ENCODE measurements around the gene TOGARAM1. TPM values are rescaled to one million over a fixed set of nuclear protein-coding genes. Genes with fewer than 3 reads are reported as not detected.
A peak's percentile ranks its signal among the peaks of the same experiment; 100 is the strongest.

The TOGARAM1 gene
- polyA plus RNA-seq, 1 of the 3 experiments (the other 2 are of a cell fraction) = 2.1 TPM

GRCh38 chr14:45112896-45113781 is 151.1 kb downstream of the TOGARAM1 start:
- H3K4me3 ChIP-seq (ENCODE audit: low read depth in 2 of 2, low read length in 1 of 2) = no peak overlapping the region
- POLR2A ChIA-PET = no interaction called here
- H3K9me3 ChIP-seq = no peaks in the 10 kb centered on the region
- 78% methylated on average over 6 of the region's 6 CpGs for WGBS (ENCODE audit: low lambda C conversion rate)
- no peaks in the 10 kb centered on the region for H3F3A ChIP-seq (replicated peaks; ENCODE audit: insufficient read depth)
- H4K20me1 ChIP-seq (ENCODE audit: insufficient read depth) = no peaks in the 10 kb centered on the region
- no peak for TF ChIP-seq POLR2AphosphoS5 (IDR thresholded peaks at IDR 0.05; ENCODE audit: low read depth, low read length)
- TF ChIP-seq NFIC (IDR thresholded peaks at IDR 0.05; ENCODE audit: borderline replicate concordance) = 0 out of 2 replicates have a peak, but pooled peaks have one; percentile 12
- H3K9me2 ChIP-seq = no peaks in the 10 kb centered on the region
- H3K4me2 ChIP-seq = no peak overlapping the region
- no peak for DNase-seq
- peaks cover 0 to 5% of the 10 kb centered on the region in 2 experiments; a peak in 1 of 4 replicates for H3K4me1 ChIP-seq (ENCODE audit: control insufficient read depth in 1 of 2, insufficient read depth in 2 of 2, low read depth in 1 of 2, low read length in 1 of 2)
- peaks cover 26 to 44% of the 10 kb centered on the region in 2 experiments for H3K36me3 ChIP-seq (replicated peaks in 1 of 2; ENCODE audit: control insufficient read depth in 1 of 2, insufficient read depth in 2 of 2, low read length in 1 of 2)
- no peaks in the 10 kb centered on the region for H3K79me2 ChIP-seq (ENCODE audit: insufficient read depth)
- no peaks in the 10 kb centered on the region for H3K27me3 ChIP-seq (ENCODE audit: insufficient read depth)
- CTCF ChIA-PET = interaction anchor here (0.7 kb wide), 1 partner anchor 133 kb away, joined by 3 read pairs; no protein-coding TSS in a partner anchor
- no peak overlapping the region for H2AFZ ChIP-seq (ENCODE audit: low read depth)
- H3K27ac ChIP-seq (ENCODE audit: low read depth in 2 of 2, low read length in 1 of 2) = peak overlapping the region in 1 of 2 experiments; percentile 24; a peak in 2 of 4 replicates
- H3K9ac ChIP-seq = no peak overlapping the region

DNA sequence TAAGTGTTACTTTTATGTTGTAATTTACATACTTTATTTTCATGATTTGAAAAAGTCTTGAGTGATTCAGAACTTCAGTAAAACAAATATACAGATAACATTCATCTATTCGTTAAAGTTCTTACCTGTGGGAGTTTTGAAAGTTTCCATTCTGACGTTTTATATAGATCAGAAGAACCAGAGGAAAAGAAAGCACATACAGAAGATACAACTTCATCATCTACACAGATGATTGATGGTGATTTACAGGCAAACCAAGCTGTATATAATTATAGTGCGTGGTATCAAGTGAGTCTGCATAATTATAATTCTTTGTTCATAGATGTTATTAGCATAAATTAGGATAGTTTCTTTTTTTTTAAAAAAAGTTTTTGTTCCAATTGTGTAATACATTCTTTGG is 152.3 kb downstream of the TOGARAM1 start:
- Histone ChIP-seq H3K9me3 (no peaks in the 10 kb centered on the region), H3K27me3 (ENCODE audit: insufficient read depth) (no peaks in the 10 kb centered on the region), H3K27ac (ENCODE audit: low read depth in 2 of 2, low read length in 1 of 2) (no peak overlapping the region), H4K20me1 (ENCODE audit: insufficient read depth) (no peaks in the 10 kb centered on the region), H3K4me3 (ENCODE audit: low read depth in 2 of 2, low read length in 1 of 2) (no peak overlapping the region), H2AFZ (ENCODE audit: low read depth) (no peak overlapping the region), H3K4me1 (ENCODE audit: control insufficient read depth in 1 of 2, insufficient read depth in 2 of 2, low read depth in 1 of 2, low read length in 1 of 2) (peaks cover 0 to 5% of the 10 kb centered on the region in 2 experiments; a peak in 1 of 4 replicates), H3K79me2 (ENCODE audit: insufficient read depth) (no peaks in the 10 kb centered on the region), H3F3A (replicated peaks; ENCODE audit: insufficient read depth) (no peaks in the 10 kb centered on the region), H3K4me2 (no peak overlapping the region), H3K9me2 (no peaks in the 10 kb centered on the region), H3K9ac (no peak overlapping the region), H3K36me3 (replicated peaks in 1 of 2; ENCODE audit: control insufficient read depth in 1 of 2, insufficient read depth in 2 of 2, low read length in 1 of 2) (peaks cover 20 to 38% of the 10 kb centered on the region in 2 experiments)
- WGBS (ENCODE audit: low lambda C conversion rate) = 78% methylated on average over 3 of the region's 3 CpGs
- POLR2A ChIA-PET = no interaction called here
- CTCF ChIA-PET = interaction anchor here (0.6 kb wide), 1 partner anchor 169 kb away, joined by 3 read pairs; no protein-coding TSS in a partner anchor
- no peak for DNase-seq
- TF ChIP-seq RXRA (IDR thresholded peaks at IDR 0.05; ENCODE audit: borderline replicate concordance, low read depth) (no peak), SIN3A (IDR thresholded peaks at IDR 0.05; ENCODE audit: borderline replicate concordance, low read depth, low read length) (no peak), RFX5 (IDR thresholded peaks at IDR 0.05; ENCODE audit: low read length) (no peak), MXI1 (IDR thresholded peaks at IDR 0.05; ENCODE audit: low read depth, low read length) (no peak), REST (IDR thresholded peaks at IDR 0.05; ENCODE audit: low read depth, low read length) (no peak), CTCF (IDR thresholded peaks at IDR 0.05) (no peak), ZBTB33 (IDR thresholded peaks at IDR 0.05; ENCODE audit: borderline replicate concordance, low read depth) (no peak), TEAD4 (IDR thresholded peaks at IDR 0.05; ENCODE audit: borderline replicate concordance, insufficient read depth) (no peak), YY1 (IDR thresholded peaks at IDR 0.05; ENCODE audit: low read depth) (no peak), EP300 (IDR thresholded peaks at IDR 0.05; ENCODE audit: borderline replicate concordance in 1 of 2, low read depth in 1 of 2, low read length in 1 of 2) (no peak)
- TF ChIP-seq, protein P1, sequence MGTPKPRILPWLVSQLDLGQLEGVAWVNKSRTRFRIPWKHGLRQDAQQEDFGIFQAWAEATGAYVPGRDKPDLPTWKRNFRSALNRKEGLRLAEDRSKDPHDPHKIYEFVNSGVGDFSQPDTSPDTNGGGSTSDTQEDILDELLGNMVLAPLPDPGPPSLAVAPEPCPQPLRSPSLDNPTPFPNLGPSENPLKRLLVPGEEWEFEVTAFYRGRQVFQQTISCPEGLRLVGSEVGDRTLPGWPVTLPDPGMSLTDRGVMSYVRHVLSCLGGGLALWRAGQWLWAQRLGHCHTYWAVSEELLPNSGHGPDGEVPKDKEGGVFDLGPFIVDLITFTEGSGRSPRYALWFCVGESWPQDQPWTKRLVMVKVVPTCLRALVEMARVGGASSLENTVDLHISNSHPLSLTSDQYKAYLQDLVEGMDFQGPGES (IDR thresholded peaks at IDR 0.05; ENCODE audit: low read depth, low read length) = no peak
- TF ChIP-seq, protein P2, sequence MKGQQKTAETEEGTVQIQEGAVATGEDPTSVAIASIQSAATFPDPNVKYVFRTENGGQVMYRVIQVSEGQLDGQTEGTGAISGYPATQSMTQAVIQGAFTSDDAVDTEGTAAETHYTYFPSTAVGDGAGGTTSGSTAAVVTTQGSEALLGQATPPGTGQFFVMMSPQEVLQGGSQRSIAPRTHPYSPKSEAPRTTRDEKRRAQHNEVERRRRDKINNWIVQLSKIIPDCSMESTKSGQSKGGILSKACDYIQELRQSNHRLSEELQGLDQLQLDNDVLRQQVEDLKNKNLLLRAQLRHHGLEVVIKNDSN (IDR thresholded peaks at IDR 0.05; ENCODE audit: borderline replicate concordance, low read depth) = no peak
- TF ChIP-seq, protein P3, sequence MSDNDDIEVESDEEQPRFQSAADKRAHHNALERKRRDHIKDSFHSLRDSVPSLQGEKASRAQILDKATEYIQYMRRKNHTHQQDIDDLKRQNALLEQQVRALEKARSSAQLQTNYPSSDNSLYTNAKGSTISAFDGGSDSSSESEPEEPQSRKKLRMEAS (IDR thresholded peaks at IDR 0.05; ENCODE audit: low read depth) = no peak
